Stimulated activated CD4-positive, alpha-beta T cell treated with anti-CD3 and anti-CD28 coated beads, Interleukin-15, amount 100 ng/mL, for 24 hours (primary cell): ENCODE results near the gene PEX10.
A peak's percentile ranks its signal among the peaks of the same experiment; 100 is the strongest.

Experiments used
- DNase-seq: peaks from one replicate; pipeline ENCODE4 v3.0.0-alpha.2; 2020

PEX10 gene

DNA sequence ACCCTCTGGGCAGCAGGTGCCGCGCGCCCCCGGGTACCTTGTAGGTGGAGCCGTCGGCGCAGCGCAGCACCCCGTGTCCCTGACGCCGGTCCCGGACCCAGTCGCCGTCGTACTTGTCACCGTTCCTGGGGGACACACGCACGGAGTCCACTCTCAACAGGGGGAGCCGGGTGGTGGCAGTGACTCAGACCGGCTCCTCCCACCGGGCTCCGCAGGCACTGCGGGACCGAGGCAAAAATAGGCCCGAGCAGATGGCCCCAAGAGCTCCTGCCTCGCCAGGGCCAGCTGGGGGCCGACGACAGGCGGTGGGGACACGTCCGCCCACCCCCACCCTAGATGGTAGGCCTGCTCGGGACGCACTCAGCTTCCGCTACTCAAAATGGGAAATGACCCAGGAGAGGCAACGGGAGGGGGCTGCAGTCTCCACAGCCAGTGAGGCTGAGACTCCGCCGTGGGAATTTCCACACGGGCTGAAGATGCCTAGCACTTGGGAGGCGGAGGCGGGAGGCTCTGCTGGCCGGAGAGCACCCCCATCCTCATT, 27.4 kb downstream of the PEX10 start:
- DNase-seq: no peak

DNA sequence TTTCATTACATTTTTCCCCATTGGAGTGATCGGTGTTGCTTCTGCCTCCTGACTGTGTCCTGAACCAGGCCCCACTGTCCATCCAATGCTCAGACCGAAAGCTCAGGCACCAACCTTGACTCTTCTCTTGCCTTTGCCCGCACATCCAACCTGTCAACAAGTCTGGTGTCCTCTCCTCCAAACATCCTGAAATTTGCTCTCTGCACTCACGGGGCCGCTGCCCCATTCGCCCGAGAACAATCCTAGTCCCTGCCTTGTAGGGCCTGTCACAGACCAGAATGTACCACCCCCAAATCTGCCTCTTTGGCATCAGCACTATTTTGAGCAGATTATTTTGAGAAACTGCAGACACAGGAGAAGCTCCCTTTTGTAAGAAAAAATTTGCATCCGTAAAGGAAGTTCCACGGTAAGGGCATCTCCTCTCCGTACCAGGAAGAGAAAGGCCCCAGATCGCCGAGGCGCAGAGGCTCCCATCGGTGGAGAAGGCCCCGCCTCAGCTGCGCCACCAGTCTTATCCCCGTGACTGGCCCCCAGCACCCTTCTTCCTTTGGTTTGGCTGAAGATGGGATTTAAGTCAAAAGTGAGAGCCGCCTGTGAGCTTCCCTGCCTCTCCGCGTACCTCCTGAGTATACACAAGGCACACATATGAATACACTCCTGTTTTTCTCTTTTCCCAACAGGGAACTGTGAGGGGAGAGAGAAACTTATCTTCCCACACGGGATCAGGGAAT, 28.1 kb downstream of the PEX10 start:
- DNase-seq: no peak

DNA sequence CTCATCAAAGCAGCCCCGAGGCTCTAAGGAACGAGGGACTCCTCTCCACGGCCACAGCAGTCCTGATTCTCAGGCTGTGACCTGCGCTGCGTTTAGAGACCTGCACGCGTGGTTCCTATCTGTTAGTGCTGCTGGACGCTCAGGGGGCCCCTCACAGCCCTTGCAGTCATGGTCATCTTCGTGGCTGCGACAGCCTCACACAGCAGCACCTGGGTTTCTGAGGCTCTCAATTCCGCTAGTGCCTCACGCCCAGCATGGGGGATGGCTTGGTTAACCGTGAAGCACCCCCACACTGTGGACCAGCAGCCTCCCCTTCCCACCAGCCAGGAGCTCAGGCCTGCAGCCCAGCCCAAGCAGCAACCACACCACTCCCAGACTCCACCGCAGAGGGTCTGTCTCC, 28.8 kb downstream of the PEX10 start:
- DNase-seq: no peak

DNA sequence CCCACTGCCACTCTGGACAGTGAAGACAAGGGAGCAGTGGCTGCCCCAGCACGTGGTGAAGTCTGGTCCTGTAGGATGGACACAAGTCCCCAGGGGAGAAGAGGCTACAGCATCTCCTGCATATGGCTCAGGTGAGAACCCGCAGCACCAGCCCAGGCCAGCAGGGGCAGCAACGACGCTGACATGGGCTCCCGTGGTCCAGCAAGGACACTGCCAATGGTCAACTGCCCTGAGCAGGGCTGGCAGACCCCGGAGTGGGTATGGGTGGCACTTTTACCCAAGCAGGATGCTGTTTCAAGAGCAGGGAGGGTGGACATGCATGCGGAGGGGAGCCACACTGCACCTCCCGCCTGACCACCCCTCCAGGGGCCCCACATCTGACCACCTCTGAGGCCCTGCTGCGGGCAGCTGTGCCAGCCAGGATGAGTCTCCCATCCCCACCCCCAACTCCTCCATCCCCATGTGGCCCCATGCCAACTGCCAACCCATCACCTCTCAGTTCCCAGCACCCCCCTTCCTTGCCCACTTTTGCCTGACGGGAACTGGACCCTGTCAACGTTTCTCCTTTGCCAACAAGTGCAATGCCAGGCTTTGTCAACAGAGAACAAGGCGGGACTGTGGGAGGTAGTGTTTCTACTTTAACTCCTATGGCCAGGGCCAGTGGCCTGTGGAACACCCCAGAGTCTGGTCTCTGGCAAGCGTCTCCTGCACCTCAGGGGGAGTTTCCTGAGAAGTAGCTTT, 29.6 kb downstream of the PEX10 start:
- DNase-seq: peak; percentile 55

DNA sequence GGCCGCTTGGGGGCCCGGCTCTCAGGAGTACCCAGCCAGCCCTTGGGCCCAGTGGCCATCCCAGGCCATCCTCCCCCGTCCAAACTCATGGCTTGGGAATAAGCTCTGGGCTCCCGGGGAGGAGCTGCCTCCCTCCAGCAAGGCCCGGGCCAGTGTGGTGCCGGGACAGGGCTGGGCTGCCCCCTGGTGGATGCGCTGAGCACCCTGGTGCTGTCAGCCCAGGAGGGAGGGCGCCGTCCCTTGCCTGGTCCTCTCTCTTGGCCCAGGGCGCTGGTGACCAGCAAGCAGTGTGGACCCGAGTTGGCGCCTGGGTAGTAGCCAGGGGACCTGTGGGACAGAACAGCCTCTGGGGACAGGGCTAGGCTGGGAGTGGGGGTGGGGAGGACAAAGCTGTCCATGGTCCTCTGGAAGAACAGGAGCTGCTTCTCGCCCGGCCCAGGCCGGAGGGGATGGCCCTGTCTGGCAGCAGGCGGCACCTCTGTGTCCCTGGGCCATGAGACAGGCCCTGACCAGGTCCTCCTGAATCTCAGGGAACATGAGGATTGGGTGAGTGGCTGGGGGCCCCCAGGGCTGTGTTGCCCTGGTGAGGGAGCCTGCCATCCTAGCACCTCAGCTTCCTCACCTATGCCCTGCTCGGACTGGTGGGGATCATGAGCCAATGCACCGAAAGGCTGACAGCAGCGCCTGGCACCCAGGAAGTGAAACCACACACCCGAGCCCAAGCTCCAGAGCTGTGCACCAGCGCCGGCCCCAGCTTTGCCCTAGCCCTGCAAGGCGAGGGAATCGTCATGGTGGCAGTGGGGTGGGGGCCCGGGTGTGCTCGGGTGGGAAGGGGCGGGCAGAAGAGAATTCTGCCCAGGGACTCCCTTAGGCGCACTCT, 30.4 kb downstream of the PEX10 start:
- DNase-seq: peak; percentile 85

DNA sequence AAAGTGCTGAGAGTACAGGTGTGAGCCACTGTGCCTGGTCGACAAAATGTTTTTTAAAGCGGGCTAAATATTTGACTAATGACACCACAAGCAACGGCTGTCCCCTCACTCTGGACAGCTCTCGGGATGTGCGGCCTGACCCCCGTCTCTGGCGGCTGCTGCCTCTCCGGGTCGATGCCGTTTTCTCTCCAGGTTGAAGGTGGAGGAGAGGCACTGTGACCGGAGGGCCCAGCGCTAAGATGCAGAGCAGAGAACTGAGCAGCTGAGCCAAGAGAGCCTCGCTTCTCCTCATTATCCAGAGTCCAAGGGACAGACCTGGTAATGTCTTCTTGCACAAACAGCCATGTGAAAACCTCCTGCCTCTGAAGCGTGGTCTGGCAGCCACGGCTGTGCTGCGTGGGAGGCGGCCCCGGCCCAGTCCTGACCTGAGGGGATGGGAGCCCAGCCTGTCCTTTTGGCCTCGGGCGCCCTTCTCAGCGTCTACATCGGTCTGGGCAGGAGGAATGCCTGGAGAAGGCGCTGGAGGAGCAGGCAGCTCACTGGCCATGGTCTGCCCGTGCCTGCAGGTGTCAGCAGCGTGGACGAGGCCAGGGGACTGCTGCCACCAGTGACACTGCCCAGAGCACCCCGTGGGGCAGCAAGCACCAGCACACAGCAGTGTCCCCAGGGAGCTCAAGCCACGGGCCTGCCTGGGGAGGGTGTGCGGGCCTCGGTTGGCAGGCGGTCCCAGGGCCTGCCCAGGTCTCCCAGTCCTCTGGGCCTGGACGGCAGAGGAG, 31.4 kb downstream of the PEX10 start:
- no peak for DNase-seq

DNA sequence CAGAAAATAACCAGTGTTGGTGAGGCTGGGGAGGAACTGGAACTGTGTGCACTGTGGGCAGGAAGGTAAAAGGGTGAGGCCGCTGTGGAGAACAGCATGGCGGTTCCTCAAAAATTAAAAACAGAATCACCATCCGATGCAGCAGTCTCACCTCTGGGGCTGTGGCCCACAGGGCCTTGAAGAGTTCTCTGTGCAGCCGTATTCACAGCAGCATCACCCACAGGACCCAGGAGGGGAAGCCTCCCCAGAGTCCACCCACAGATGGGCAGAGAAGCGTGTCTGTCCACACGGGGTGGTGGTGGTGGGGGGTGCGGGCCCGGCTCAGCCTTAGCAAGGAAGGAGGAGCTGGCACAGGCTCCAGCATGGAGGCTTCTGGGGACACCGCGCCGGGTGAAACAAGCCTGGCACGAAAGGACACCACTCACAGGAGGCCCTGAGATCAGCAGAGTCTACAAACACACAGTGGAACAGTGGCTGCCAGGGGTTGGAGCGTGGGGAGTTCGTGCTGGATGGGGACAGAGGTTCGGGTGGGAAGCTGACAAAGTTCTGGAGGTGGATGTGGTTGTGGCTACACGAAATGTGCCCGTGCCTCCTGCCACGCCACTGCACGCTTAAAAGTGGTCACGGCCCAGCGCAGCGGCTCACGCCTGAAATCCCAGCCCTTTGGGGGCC, 32.5 kb downstream of the PEX10 start:
- DNase-seq: no peak

DNA sequence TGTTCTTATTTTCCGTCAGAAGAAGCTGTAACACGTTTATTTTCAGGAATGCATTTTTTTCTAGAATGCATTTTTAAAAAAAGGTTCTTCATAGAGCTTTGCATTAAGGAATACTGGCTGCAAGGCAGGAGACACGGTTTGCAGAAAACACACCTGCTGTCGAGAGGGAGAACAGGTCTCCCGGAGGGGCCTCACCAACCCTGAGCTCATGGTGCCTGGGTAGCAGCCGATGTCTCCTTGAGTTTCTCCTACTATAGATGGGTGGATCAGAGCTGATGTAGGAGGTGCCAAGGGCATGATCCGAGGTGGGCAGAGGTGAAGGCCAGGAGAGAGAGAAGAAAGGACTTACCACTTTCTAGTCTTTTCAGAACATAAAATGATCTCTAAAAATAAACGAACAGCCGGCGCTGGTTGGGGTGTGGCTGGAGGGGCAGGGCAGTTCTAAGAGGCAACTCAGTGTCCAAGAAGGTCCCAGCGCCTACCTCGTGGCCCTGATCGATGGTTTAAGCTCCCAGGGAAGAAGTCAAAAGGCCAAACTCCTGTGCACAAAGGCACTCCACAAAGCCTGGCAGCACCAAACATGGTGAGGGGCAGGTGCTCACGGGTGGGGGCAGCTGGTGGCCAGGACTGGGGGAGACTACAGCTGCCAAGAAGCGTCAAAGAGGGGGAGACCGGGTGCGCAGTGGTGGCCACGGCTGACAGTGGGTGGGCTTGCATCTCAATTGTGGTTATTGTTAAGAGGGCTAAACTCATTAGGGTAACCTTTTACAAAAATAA, 33.2 kb downstream of the PEX10 start:
- DNase-seq: no peak

DNA sequence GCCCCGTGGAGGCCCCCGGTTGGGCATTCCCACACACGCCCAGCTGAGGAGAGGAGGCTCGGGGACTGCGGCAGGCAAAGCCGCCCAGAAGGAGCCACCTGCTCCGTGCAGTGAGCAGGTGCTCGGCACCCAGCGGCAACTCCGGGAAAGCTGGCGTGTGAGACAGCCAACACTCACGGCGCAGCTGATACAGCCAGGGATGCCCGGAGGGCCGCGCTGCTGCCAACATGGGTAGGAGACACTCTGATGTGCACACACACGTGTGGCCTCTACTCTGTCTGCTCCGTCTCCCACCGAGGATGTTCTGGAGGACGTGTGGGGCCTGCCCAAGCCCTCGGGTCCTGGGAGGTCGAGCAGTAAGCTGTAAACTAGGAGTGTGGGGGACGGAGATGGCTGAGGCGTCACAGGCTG, 33.9 kb downstream of the PEX10 start:
- DNase-seq: no peak

DNA sequence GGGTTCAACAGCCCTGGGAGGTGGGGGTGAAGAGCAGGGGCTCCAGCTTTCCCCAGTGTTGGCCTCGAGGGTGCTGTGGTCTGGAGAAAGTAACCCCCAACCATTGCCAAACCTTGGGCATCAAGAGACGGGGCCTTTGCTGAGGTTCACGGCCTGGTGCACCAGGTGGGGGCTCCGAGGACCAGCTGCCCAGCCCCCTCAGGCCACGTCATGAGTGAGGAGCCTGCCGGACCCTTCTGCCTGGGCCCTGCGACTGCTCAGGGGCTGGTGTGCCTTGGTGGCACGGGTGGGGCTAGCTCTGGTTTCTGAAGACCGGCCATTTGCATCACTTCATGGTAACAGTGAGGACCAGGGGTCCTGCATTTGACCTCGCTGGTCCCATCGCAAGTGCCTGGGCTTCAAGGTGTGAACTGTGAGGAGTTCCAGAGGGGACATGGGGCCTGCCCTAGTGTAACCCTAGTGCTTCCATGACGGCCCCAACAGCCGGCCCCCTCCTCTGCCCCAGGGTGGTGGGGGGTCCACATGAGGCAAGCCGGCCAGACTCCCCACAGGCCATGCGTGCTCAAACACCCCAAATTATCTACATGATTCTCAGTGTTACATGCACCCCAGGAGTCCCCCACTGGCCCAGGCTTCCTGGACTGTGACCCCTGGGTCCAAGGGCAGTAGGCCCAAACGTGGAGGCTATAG, 34.5 kb downstream of the PEX10 start:
- DNase-seq: no peak

DNA sequence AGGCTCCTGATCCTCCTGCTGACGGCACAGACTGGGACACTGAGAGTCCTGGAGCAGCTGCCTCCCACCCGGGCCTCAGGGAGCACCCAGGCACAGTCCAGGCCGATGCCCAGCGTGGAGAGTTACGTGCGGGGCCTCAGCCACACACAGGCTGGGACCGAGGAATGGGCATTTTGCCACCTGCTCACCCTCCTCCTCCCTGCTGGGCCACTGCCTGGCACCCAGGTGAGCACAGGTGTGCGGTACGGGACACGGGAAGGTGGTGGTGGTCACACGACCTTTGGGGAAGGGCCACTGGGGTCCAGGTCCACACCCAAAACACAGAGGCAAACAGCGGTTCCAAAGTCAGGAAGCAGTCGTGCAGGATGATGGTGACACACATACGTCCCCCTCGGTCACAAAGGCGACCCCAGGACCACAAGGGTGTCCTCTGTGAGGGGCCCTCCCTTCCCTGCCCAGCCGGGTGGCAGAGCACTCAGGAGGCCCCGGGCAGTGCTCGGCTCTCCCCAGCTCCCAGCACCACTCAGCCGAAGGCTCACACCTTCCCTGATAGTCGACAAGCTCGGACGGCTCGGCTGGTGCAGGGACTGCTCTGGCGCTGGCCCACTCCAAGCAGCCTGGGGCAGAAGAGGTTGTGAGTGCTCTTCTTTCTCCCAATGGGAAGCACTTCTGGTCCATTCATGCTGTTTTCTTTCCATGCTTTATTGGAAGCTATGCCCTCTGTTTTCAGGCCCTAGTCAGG, 35.3 kb downstream of the PEX10 start:
- DNase-seq: no peak

DNA sequence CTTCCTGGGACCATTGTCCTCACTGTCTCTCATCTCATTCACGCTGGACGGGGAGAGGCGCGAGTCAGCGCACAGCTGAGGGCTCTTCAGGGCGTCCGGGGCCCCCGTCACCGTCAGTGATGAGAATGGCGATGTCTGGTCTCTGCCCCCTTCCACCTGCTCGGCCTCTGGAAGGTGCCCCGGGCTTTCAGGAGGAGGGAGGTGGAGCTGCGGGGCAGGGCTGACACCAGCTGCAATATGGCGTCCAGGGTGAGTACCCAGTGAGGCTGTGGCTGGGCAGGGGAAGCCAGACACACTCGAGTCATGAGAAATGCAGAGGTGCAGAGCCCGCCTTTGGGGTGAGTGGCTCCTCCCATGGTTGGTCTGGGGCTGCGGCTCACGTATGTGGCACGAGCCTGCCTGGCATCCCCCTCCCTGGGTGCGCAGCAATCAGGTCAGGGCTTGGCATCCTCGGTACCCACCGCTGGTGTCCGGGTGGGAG, 36.1 kb downstream of the PEX10 start:
- DNase-seq: no peak

DNA sequence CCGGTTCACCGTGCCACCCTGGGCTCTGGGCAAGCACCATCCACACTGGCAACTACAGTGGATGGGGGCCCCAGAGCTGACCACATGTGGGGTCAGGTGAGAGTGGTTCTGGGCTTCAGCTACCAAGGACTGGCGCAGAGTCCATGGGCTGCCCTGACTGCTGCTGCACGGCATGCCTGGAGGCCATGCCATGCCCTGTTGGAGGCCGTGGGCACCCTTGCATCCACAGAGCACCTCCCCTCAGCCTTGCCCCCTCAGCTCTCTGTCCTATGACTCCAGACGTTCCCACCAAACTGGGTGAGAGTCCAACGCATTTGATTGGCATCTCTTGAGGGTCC, 36.5 kb downstream of the PEX10 start:
- DNase-seq: no peak

DNA sequence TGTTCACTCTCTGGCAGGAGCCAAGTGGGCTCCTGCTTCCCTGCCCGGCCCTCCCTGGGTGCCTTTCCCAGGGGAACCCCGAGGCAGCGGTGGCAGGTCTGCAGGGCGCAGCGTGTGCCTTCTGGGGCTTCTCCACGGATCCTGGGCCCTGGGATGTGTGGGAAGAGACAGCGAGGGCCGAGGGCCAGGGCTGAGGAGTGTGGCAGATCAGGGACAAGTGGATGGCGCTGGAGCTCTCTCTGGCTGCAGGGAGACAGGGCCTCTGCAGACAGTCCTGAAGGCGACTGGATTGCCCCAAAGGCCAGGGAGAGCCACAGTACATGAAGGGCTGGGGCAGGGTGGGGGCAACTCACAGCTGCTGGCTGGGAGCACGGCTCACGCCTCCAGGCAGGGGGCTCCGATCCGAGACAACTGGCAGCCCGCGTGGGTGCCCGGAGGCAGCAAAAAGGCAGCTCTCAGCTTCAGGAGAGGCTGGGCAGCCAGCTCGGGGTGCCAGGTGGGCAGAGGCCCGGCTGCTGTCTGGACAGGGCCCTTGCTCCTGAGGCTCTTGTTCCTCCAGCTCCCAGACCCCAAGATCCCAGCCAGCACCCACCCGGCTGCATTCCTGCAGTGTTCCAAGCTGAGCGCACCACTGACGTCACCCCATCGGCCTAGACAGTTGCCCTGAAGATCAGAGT, 37.0 kb downstream of the PEX10 start:
- DNase-seq: no peak

DNA sequence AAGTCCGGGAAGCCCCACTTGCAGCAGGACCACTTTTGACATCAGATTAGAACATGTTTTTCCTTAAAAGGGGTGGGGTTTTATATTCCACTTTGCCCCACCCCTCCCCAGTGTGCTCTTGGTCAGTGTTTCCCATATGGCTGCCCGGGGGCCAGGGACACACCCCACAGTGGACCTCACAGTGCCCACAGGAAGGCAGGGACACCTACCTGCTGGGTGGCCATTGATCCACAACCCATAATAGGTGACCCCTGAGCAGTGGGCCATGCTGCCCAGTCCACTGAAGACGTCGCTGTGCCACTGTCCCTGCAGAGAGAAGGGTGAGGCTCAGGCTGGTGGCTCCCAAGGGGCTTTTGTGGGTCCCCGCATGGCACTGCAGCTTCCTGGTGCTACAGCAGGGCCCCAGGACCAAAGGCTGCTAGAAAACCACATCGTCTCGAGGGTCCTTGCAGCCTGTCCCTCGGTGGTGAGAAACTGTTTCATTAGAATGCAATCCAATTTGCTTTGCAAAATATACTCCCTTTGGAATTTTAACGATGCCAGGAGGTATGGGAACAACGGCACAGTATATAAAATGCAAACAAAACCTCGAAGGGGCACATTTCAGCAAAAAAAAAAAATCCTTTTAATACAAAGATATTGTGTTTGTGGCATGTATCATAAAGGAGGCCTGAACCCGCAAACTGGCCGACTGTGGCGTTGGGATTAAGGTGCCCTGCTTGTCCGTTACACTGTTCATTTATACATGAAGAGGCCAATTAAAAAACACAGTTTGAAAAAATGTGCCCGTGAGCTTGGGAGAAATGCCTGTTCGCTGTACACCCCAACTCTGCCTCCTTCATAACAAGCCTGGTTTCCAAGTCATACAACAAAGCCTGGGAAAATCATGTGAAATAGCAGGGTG, 37.9 kb downstream of the PEX10 start:
- no peak for DNase-seq

DNA sequence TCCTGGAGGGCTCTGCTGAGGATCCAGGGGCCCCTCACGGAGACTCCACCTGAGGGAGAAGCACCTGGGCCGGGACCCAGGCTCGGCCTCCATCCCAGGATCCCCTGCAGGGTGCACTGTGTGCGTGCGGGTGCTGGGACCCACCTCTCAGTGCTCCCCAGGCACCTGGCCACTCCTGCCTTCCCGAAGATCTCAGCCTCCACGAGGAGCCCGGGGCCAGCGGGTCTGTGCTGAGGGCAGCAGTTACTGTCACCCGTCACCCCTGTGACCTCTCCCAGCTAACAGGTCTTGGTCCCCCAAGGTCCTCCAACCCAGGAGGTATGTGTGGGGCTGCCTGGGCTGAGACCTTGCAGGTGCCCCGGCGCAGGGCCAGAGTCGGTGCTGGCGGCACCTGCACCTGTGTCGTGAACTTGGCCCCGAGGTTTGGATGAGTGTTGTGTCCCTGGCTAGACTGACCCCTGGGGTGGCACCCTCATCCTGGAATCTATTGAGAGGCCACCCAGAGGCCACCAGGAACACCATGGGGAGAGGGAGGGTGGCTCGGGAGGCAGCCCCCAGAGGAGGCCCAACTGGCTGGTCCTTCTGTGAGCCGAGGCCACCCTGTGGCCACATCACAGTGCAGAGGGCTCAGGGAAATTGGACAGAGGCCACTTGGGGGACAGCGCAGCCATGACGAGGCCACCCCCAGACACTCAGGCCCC, 38.7 kb downstream of the PEX10 start:
- DNase-seq: no peak
